Thyroid gland (tissue), 4 donors: ENCODE data around the gene AMFR. TPM values are rescaled to one million over a fixed set of nuclear protein-coding genes. Genes with fewer than 3 reads are reported as not detected.

Source experiments
- DNase-seq, 2 donors: peaks; one replicate each; pipeline ENCODE4 v3.0.0-alpha.2; 2019
- H3K27ac ChIP-seq, 3 donors: fragments of 200-600 bp; sonication (generic); 1 replicate in 2 of 3; 2 replicates in 1 of 3; pipeline ENCODE4 v1.5.1; 2016 to 2019; ENCODE audit warnings: mild to moderate bottlenecking in 1 of 3, moderate library complexity in 1 of 3
- H3K27me3 ChIP-seq: fragments of 200-600 bp; sonication (generic); one replicate; pipeline ENCODE4 v1.5.1; 2019
- H3K36me3 ChIP-seq, 2 donors: fragments of 200-600 bp; sonication (generic); one replicate each; pipeline ENCODE4 v1.5.1; 2016 to 2019
- H3K4me1 ChIP-seq, 2 donors: fragments of 200-600 bp; sonication (generic); one replicate each; pipeline ENCODE4 v1.5.1; 2017 to 2019
- H3K4me3 ChIP-seq, 3 donors: fragments of 200-600 bp; sonication (generic); replicated peaks in 1 of 3; 1 replicate in 2 of 3; 2 replicates in 1 of 3; pipeline ENCODE4 v1.5.1; 2016; ENCODE audit warnings: mild to moderate bottlenecking in 1 of 3
- H3K9me3 ChIP-seq: fragments of 200-600 bp; sonication (generic); one replicate; pipeline ENCODE4 v1.5.1; 2017
- CTCF ChIP-seq, 6 experiments: fragments of 200-600 bp in 3 of 6; fragments of 450-650 bp in 3 of 6; sonication (generic) in 3 of 6; IDR thresholded peaks; one replicate each; pipeline ENCODE4 v1.5.1; 2016 to 2019; ENCODE audit warnings: antibody characterized with exemption in 6 of 6, mild to moderate bottlenecking in 2 of 6, inconsistent platforms in 1 of 6, moderate library complexity in 1 of 6
- POLR2A ChIP-seq, 2 donors: fragments of 450-650 bp; IDR thresholded peaks; one replicate each; pipeline ENCODE4 v1.6.1; 2017; ENCODE audit warnings: antibody characterized with exemption in 2 of 2, mild to moderate bottlenecking in 2 of 2, moderate library complexity in 1 of 2
- WGBS, 2 donors: methylation state at CpG; one replicate each; pipeline ENCODE4 v1.1.5; 2017; 5-methylcytosine and 5-hydroxymethylcytosine counted together
- intact Hi-C: fragments of 100-400 bp; cut with DNase I; formaldehyde crosslinking; loops from one replicate; pipeline ENCODE4 v1.15.1; 2023
- total RNA-seq, 4 donors: library from RNA; depleted of rRNA; stranded (reverse); fragments of >200 nt; gene quantifications; one replicate each; pipeline ENCODE4 v1.2.3, GENCODE V29; 2016

The AMFR gene
- 100 to 1,000 TPM; 130 to 167 (median 146) TPM for total RNA-seq

DNA sequence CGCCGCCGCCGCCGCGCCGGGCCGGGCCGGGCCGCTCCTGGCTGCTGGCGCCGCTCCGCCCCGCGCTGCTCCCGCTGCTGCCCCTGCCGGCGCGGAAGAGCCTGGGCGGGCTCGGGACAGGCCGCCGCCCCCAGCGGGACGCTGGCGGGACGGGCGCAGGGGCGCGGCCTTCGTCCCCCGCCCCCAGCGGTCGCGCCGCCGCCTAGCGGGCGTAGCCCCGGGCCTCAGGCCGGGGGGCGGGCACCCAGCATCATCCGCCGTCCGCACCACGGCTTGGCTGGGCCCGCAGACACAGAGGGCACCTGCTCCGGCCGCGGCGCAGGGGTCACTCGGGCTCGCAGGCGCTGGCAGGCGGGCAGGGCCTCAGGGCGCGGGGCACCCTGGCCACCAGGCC is at the start of gene AMFR:
AMFR (minus strand) TSS at position 107 of the 394 bp plus-strand sequence. CDS start 218 bp downstream, outside the sequence.
- intact Hi-C loops: no loop called here
- Histone ChIP-seq H3K36me3 (no peaks in the 10 kb centered on the region), H3K9me3 (no peaks in the 10 kb centered on the region), H3K4me1 (peaks cover 33 to 48% of the 10 kb centered on the region in 2 donors), H3K27ac (peak within 1 kb of the TSS; percentile 55 to 80 (median 72)), H3K27me3 (no peaks in the 10 kb centered on the region), H3K4me3 (peak within 1 kb of the TSS; percentile 56 to 95 (median 83))
- no CpG with 5 or more reads among the region's 57 CpGs for WGBS, 2 donors
- TF ChIP-seq CTCF (IDR thresholded peaks at IDR 0.05): peak in 3 of 6 experiments; percentile 59 to 81 (median 81)
- TF ChIP-seq POLR2A (IDR thresholded peaks at IDR 0.05): peak in 1 of 2 donors; percentile 77
- DNase-seq: peak; percentile 66

- no peak overlapping the region for H3K4me3 ChIP-seq
- no peak for TF ChIP-seq POLR2A (IDR thresholded peaks at IDR 0.05)
- no peak for TF ChIP-seq CTCF (IDR thresholded peaks at IDR 0.05)
- H3K27ac ChIP-seq: no peak overlapping the region
- no peaks in the 10 kb centered on the region for H3K4me1 ChIP-seq
- peaks cover 60 to 76% of the 10 kb centered on the region in 2 donors for H3K36me3 ChIP-seq
- no peaks in the 10 kb centered on the region for H3K9me3 ChIP-seq
- 90 to 98% methylated on average over 1 of the region's 1 CpG for WGBS, 2 donors
- intact Hi-C loops: no loop called here
- DNase-seq: no peak
- no peaks in the 10 kb centered on the region for H3K27me3 ChIP-seq
These were observed 45.3 kb upstream of the AMFR start for GRCh38 chr16:56470666-56471065.

DNA sequence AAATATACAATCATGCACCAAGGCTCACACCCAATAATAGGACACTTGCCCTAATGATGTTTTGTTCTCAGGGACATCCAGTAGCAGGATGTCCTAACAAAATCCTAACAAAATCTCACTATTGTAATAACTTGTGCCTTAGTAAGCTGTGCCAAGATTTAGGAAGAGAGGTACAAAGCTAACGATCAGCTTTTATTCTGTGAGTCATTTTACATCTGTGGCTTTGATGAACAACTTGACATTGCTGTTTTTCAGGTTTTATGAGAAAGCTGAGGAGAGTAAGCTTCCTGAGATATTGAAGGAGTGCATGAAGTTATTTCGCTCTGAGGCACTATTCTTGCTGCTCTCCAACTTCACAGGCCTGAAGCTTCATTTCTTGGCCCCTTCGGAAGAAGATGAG is 44.9 kb upstream of the AMFR start:
- no peak overlapping the region for H3K4me3 ChIP-seq
- no peak for DNase-seq
- H3K27ac ChIP-seq: no peak overlapping the region
- peaks cover 58 to 71% of the 10 kb centered on the region in 2 donors for H3K36me3 ChIP-seq
- H3K4me1 ChIP-seq: no peaks in the 10 kb centered on the region
- intact Hi-C loops: no loop called here
- no peak for TF ChIP-seq POLR2A (IDR thresholded peaks at IDR 0.05)
- TF ChIP-seq CTCF (IDR thresholded peaks at IDR 0.05): no peak
- no peaks in the 10 kb centered on the region for H3K9me3 ChIP-seq
- no peaks in the 10 kb centered on the region for H3K27me3 ChIP-seq
- WGBS, 2 donors: 90 to 94% methylated on average over 3 of the region's 3 CpGs

DNA sequence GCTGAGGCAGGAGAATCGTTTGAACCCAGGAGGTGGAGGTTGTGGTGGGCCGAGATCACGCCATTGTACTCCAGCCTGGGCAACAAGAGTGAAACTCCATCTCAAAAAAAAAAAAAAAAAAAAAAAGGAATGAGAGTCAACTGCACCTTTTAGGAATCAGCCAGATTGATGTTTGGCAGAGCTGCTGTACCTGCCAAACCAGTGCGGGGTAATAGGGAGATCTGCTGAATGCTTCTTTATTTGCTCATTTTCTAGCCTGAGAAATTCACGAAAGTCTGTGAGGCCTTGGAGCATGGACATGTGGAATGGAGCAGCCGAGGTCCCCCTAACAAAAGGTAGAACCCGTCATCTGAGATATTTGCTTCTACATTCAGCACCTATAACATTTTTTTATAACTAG is 44.4 kb upstream of the AMFR start:
- Histone ChIP-seq H3K36me3 (peaks cover 53 to 68% of the 10 kb centered on the region in 2 donors), H3K9me3 (no peaks in the 10 kb centered on the region), H3K4me3 (no peak overlapping the region), H3K27me3 (no peaks in the 10 kb centered on the region), H3K27ac (no peak overlapping the region), H3K4me1 (no peaks in the 10 kb centered on the region)
- intact Hi-C loops: no loop called here
- 95 to 98% methylated on average over 7 of the region's 7 CpGs for WGBS, 2 donors
- DNase-seq: no peak
- TF ChIP-seq CTCF (IDR thresholded peaks at IDR 0.05): no peak
- no peak for TF ChIP-seq POLR2A (IDR thresholded peaks at IDR 0.05)

DNA sequence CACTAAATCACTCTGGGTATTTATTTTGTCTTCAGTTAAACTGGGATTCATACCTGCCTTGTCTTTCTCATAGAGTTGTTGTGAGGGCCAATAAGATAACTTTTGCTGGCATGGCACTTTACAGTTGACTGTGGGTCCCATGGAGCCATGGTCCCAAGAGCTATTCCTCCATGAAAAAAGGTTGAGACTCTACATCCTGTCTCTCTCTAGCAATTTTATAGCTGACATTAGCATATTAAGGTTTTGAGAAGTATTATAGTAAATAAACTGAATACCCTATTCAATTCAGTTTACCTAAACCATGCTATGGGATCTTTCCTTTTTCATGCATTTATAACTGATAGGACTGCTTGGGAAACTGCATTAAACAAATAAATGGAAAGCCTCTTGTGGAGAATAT is 43.5 kb upstream of the AMFR start:
- DNase-seq: no peak
- no peaks in the 10 kb centered on the region for H3K27me3 ChIP-seq
- peaks cover 52 to 63% of the 10 kb centered on the region in 2 donors for H3K36me3 ChIP-seq
- no peak overlapping the region for H3K27ac ChIP-seq
- no peaks in the 10 kb centered on the region for H3K9me3 ChIP-seq
- TF ChIP-seq POLR2A (IDR thresholded peaks at IDR 0.05): no peak
- TF ChIP-seq CTCF (IDR thresholded peaks at IDR 0.05): no peak
- H3K4me1 ChIP-seq: no peaks in the 10 kb centered on the region
- H3K4me3 ChIP-seq: no peak overlapping the region
- intact Hi-C loops: no loop called here
